ENCODE measurements around the gene SPATA45.

GRCh38 chr1:212873518-212873917 is 26.1 kb upstream of the SPATA45 start:
- TF ChIP-seq CTCF (conservative IDR thresholded peaks at IDR 0.05; ENCODE audit: low read depth, low read length) (no peak), EZH2phosphoT487 (IDR thresholded peaks at IDR 0.05; ENCODE audit: borderline replicate concordance, low read length) (no peak)
